ENCODE measurements around the gene SCIN. TPM values are rescaled to one million over a fixed set of nuclear protein-coding genes. Genes with fewer than 3 reads are reported as not detected.

Gene SCIN
- total RNA-seq, 1 experiment from 2014 or later = 0.39 TPM

- DNase-seq (ENCODE audit: low spot score) = no peak
- H3K27ac ChIP-seq (ENCODE audit: low read depth, low read length, poor library complexity, severe bottlenecking) = no peak overlapping the region
- intact Hi-C loops (cut with micrococcal nuclease; ENCODE audit: unreplicated experiment) = no loop called here
- no peak overlapping the region for H3K4me3 ChIP-seq (ENCODE audit: low read depth, low read length, poor library complexity, severe bottlenecking)
- POLR2A ChIA-PET (ENCODE audit: low non-redundant PET) = no interaction called here
- TF ChIP-seq EZH2 (IDR thresholded peaks at IDR 0.05; ENCODE audit: borderline replicate concordance, low read depth, low read length, poor library complexity, severe bottlenecking) (no peak), CTCF (conservative IDR thresholded peaks at IDR 0.05; ENCODE audit: low read depth, low read length) (no peak)
- no peaks in the 10 kb centered on the region for H3K36me3 ChIP-seq (ENCODE audit: insufficient read depth, low read length, poor library complexity, severe bottlenecking)
- CTCF ChIA-PET = interaction anchor here (0.6 kb wide), 1 partner anchor 12 kb away, joined by 3 read pairs; no protein-coding TSS in a partner anchor
- H3K4me1 ChIP-seq (ENCODE audit: insufficient read depth, low read length, poor library complexity, severe bottlenecking) = no peaks in the 10 kb centered on the region
- H3K9me3 ChIP-seq (ENCODE audit: low read depth, low read length, poor library complexity, severe bottlenecking) = peaks cover 17% of the 10 kb centered on the region
- no TSS peak for BruUV-seq (replicated peaks)
- H3K27me3 ChIP-seq (replicated peaks; ENCODE audit: insufficient read depth, low read depth, low read length, poor library complexity) = no peaks in the 10 kb centered on the region
These were observed 128.8 kb downstream of the SCIN start for GRCh38 chr7:12699299-12699698.

- no peak for TF ChIP-seq EZH2 (IDR thresholded peaks at IDR 0.05; ENCODE audit: borderline replicate concordance, low read depth, low read length, poor library complexity, severe bottlenecking)
- no peak for TF ChIP-seq CTCF (conservative IDR thresholded peaks at IDR 0.05; ENCODE audit: low read depth, low read length)
- Histone ChIP-seq H3K27ac (ENCODE audit: low read depth, low read length, poor library complexity, severe bottlenecking) (no peak overlapping the region), H3K36me3 (ENCODE audit: insufficient read depth, low read length, poor library complexity, severe bottlenecking) (no peaks in the 10 kb centered on the region), H3K4me3 (ENCODE audit: low read depth, low read length, poor library complexity, severe bottlenecking) (no peak overlapping the region), H3K4me1 (ENCODE audit: insufficient read depth, low read length, poor library complexity, severe bottlenecking) (no peaks in the 10 kb centered on the region), H3K9me3 (ENCODE audit: low read depth, low read length, poor library complexity, severe bottlenecking) (peaks cover 17% of the 10 kb centered on the region), H3K27me3 (replicated peaks; ENCODE audit: insufficient read depth, low read depth, low read length, poor library complexity) (no peaks in the 10 kb centered on the region)
- intact Hi-C loops (cut with micrococcal nuclease; ENCODE audit: unreplicated experiment) = no loop called here
- CTCF ChIA-PET = no interaction called here
- no peak for DNase-seq (ENCODE audit: low spot score)
- POLR2A ChIA-PET (ENCODE audit: low non-redundant PET) = interaction anchor here (0.6 kb wide), 1 partner anchor 1050 kb away, joined by 3 read pairs; no protein-coding TSS in a partner anchor
- BruUV-seq (replicated peaks) = no TSS peak
These were observed 130.9 kb downstream of the SCIN start for GRCh38 chr7:12701433-12701832.

- TF ChIP-seq EZH2 (IDR thresholded peaks at IDR 0.05; ENCODE audit: borderline replicate concordance, low read depth, low read length, poor library complexity, severe bottlenecking) (no peak), CTCF (conservative IDR thresholded peaks at IDR 0.05; ENCODE audit: low read depth, low read length) (no peak)
- no peak overlapping the region for H3K27ac ChIP-seq (ENCODE audit: low read depth, low read length, poor library complexity, severe bottlenecking)
- H3K27me3 ChIP-seq (replicated peaks; ENCODE audit: insufficient read depth, low read depth, low read length, poor library complexity) = no peaks in the 10 kb centered on the region
- no peaks in the 10 kb centered on the region for H3K36me3 ChIP-seq (ENCODE audit: insufficient read depth, low read length, poor library complexity, severe bottlenecking)
- no peak for DNase-seq (ENCODE audit: low spot score)
- CTCF ChIA-PET = no interaction called here
- H3K4me1 ChIP-seq (ENCODE audit: insufficient read depth, low read length, poor library complexity, severe bottlenecking) = peaks cover 4% of the 10 kb centered on the region
- intact Hi-C loops (cut with micrococcal nuclease; ENCODE audit: unreplicated experiment) = no loop called here
- POLR2A ChIA-PET (ENCODE audit: low non-redundant PET) = no interaction called here
- no peak overlapping the region for H3K4me3 ChIP-seq (ENCODE audit: low read depth, low read length, poor library complexity, severe bottlenecking)
- no TSS peak for BruUV-seq (replicated peaks)
- peaks cover 17% of the 10 kb centered on the region for H3K9me3 ChIP-seq (ENCODE audit: low read depth, low read length, poor library complexity, severe bottlenecking)
These were observed 133.4 kb downstream of the SCIN start for GRCh38 chr7:12703881-12704280.

Data from A673 (cell line).